Prostate gland (tissue), 2 donors: ENCODE data around the gene CCDC185. TPM values are rescaled to one million over a fixed set of nuclear protein-coding genes. Genes with fewer than 3 reads are reported as not detected.

Source experiments
- DNase-seq: peaks from one replicate; pipeline ENCODE4 v3.0.0-alpha.2; 2019; ENCODE audit warnings: low spot score
- H3K27ac ChIP-seq, 2 donors: fragments of 200-600 bp; sonication (generic); 2 replicates each; pipeline ENCODE4 v1.5.1; 2017 to 2019
- H3K27me3 ChIP-seq: fragments of 200-600 bp; sonication (generic); replicated peaks from 2 replicates; pipeline ENCODE4 v1.5.1; 2019; ENCODE audit not compliant: insufficient read depth
- H3K36me3 ChIP-seq, 2 donors: fragments of 200-600 bp; sonication (generic); 1 replicate in 1 of 2; 2 replicates in 1 of 2; pipeline versions ENCODE4 v1.5.1 to v1.8.1; 2017 to 2019
- H3K4me1 ChIP-seq: fragments of 200-600 bp; sonication (generic); replicated peaks from 2 replicates; pipeline ENCODE4 v1.5.1; 2019
- H3K4me3 ChIP-seq, 2 donors: fragments of 200-600 bp; sonication (generic); 2 replicates each; pipeline ENCODE4 v1.5.1; 2017 to 2019
- H3K9me3 ChIP-seq: fragments of 200-600 bp; sonication (generic); 2 replicates; pipeline ENCODE4 v1.5.1; 2017
- POLR2A ChIP-seq: fragments of 450-650 bp; IDR thresholded peaks from one replicate; pipeline ENCODE4 v1.6.1; 2016; ENCODE audit warnings: antibody characterized with exemption, mild to moderate bottlenecking
- POLR2AphosphoS5 ChIP-seq: sonication (generic); formaldehyde crosslinking; IDR thresholded peaks from one replicate; pipeline ENCODE4 v1.6.1; 2017; ENCODE audit warnings: antibody characterized with exemption
- WGBS: methylation state at CpG from one replicate; pipeline ENCODE4 v1.1.5; 2018; 5-methylcytosine and 5-hydroxymethylcytosine counted together
- intact Hi-C: fragments of 100-400 bp; cut with DNase I; formaldehyde crosslinking; loops from one replicate; pipeline ENCODE4 v1.14.2; 2022
- total RNA-seq, 2 donors: library from RNA; depleted of rRNA; stranded (reverse); fragments of >200 nt; gene quantifications; one replicate each; pipeline ENCODE4 v1.1.0, GENCODE V29; 2016
- TF ChIP-seq, protein P1 (sequence below), 4 experiments: fragments of 200-600 bp in 2 of 4; fragments of 450-650 bp in 2 of 4; sonication (generic) in 2 of 4; IDR thresholded peaks; 1 replicate in 3 of 4; 2 replicates in 1 of 4; pipeline ENCODE4 v1.5.1; 2016 to 2019; ENCODE audit warnings: antibody characterized with exemption in 4 of 4, mild to moderate bottlenecking in 2 of 4, moderate library complexity in 2 of 4

The CCDC185 gene
- total RNA-seq, 2 donors from 2014 or later = 2.7 TPM; not detected in 1

DNA sequence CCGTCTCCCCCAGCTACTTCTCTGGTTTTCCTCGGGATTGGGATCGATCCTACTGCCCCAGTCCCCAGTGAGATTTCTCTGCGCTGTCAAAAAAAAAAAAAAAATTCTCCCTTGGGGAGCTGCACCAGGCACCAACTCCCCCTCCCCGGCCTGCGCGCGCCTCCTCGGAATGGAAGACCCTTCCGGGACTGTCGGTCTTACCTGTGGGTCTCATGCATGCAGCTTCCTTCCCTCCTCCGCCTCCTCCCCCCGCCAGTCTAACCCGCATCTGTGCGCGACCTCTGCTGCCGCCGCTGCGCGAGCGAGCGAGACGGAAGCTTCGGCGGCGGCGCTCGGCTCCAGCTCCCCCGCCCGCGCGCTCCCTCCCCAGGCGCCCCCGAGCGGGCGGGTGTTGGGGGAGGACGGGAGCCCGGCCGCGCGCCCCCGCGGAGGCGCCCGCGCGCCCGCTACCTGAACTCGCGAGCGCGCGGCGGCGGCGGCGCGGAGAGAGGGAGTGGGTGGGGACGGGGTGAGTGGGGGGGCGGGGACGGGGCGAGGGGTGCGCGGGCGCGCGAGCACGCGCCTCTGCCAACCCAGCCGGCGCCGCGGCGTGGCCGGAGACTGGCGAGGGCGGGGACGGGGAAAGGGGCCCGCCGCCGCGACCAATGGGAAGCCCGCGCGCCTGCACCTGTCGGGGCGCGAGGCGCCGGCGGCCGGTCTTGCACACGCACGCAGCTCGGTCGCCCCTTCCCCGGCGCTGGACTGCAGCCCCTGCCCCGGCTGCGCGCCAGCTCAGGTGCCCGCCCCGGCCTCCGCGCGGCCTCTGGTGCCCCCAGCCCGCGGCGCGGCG, 29.1 kb upstream of the CCDC185 start, which contains the start of gene SUSD4:
SUSD4 (minus strand) TSS at position 321 of the 829 bp plus-strand sequence. CDS start 751 bp downstream, outside the sequence.
- no peaks in the 10 kb centered on the region for H3K36me3 ChIP-seq
- no peak within 1 kb of the TSS for H3K27ac ChIP-seq
- no peaks in the 10 kb centered on the region for H3K9me3 ChIP-seq
- TF ChIP-seq, protein P1, sequence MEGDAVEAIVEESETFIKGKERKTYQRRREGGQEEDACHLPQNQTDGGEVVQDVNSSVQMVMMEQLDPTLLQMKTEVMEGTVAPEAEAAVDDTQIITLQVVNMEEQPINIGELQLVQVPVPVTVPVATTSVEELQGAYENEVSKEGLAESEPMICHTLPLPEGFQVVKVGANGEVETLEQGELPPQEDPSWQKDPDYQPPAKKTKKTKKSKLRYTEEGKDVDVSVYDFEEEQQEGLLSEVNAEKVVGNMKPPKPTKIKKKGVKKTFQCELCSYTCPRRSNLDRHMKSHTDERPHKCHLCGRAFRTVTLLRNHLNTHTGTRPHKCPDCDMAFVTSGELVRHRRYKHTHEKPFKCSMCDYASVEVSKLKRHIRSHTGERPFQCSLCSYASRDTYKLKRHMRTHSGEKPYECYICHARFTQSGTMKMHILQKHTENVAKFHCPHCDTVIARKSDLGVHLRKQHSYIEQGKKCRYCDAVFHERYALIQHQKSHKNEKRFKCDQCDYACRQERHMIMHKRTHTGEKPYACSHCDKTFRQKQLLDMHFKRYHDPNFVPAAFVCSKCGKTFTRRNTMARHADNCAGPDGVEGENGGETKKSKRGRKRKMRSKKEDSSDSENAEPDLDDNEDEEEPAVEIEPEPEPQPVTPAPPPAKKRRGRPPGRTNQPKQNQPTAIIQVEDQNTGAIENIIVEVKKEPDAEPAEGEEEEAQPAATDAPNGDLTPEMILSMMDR (IDR thresholded peaks at IDR 0.05) = no peak
- no peak for TF ChIP-seq POLR2A
- no peak for TF ChIP-seq POLR2AphosphoS5
- H3K4me1 ChIP-seq = no peaks in the 10 kb centered on the region
- H3K27me3 ChIP-seq = no peaks in the 10 kb centered on the region
- peak within 1 kb of the TSS; percentile 46 to 49 for H3K4me3 ChIP-seq
- peak; percentile 51 for DNase-seq
- 1% methylated on average over 48 of the region's 111 CpGs for WGBS
- intact Hi-C loops = no loop called here

DNA sequence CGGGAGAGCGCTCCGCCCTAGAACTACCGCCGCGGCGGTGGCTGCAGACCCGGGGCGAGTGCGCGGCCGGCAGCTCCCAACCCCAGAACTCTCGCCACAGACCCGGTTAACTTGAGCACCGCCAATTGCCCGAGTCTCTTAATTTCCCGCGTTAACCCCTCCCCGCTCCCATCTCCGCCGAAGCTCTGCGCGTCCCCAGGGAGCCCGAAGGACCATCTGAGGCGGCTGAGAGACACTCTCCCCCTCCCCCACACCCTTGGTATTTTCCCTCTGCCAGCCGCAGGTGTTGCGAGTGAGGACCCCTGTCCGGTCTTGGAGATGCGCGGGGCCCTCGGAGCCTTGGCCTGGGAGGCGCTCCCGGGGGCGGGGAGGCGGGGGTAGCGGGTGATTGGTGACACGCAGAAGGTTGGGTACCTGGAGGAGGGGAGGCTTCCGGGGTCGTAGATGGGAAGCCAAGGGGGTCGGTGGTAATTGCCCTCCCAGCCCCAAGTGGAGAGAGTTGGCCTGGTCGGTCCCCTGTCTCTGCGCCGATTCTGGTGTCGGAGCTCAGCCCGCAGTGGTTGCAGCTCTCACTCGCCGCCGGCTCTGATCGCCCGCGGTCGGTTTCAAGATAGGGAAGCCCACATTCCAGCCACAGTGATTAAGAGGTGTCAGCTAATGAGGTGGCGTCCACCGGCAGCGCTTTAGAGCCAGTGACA, 28.4 kb upstream of the CCDC185 start:
- Histone ChIP-seq H3K36me3 (no peaks in the 10 kb centered on the region), H3K4me3 (peak overlapping the region; percentile 46 to 49), H3K9me3 (no peaks in the 10 kb centered on the region), H3K27ac (no peak overlapping the region), H3K4me1 (no peaks in the 10 kb centered on the region), H3K27me3 (no peaks in the 10 kb centered on the region)
- WGBS = 4% methylated on average over 43 of the region's 55 CpGs
- TF ChIP-seq POLR2AphosphoS5 (no peak), POLR2A (no peak)
- TF ChIP-seq, protein P1 (IDR thresholded peaks at IDR 0.05) = no peak
- intact Hi-C loops = no loop called here
- DNase-seq = no peak

DNA sequence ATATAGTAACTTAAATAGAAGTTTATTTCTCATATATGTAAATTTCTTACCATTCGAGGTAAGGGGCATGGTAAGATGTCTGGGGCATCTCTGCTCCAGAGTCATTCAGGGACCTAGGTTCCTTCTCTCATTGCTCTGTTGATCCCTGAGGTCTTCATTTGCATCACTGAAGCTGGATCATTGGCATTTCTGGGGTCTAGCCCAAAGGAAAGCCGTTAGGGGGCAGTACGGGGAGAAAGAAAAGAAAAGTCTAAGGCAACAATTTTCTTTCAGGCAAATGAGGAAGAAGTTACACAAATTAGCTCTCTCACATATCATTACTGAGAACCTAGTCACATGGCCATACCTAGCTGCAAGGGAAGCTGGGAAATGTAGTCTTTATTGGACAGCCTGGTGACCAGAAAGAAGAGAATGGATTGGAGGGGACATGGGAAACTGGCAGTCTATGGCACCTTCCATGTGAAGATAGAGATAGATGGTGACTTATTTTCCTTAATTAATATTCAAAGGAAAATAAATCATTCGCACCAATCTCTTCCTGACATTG, 19.1 kb upstream of the CCDC185 start:
- H3K4me1 ChIP-seq = no peaks in the 10 kb centered on the region
- WGBS = 83% methylated on average over 4 of the region's 4 CpGs
- H3K27ac ChIP-seq = no peak overlapping the region
- H3K27me3 ChIP-seq = no peaks in the 10 kb centered on the region
- H3K4me3 ChIP-seq = no peak overlapping the region
- TF ChIP-seq POLR2A (no peak), POLR2AphosphoS5 (no peak)
- TF ChIP-seq, protein P1 (IDR thresholded peaks at IDR 0.05) = no peak
- DNase-seq = no peak
- H3K9me3 ChIP-seq = no peaks in the 10 kb centered on the region
- no peaks in the 10 kb centered on the region for H3K36me3 ChIP-seq
- intact Hi-C loops = no loop called here

DNA sequence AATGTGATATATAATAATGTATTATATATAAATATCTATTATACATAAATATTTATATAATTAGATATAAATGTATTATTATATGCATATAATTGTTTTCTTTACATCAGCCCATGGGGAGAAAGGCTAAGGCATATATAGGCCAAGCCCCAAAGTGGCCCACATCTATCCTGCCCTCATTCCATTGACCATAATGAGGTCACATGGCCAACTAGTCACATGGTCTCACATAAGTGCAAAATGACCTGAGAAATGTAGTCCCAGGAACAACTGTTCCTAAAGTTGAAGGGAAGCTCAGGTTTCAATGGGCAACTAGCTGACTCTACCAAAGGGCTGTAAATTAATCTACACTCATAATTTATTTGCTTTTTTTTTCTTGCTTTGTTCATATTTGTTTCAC, 14.5 kb upstream of the CCDC185 start:
- H3K4me3 ChIP-seq = no peak overlapping the region
- no peaks in the 10 kb centered on the region for H3K9me3 ChIP-seq
- H3K27ac ChIP-seq = no peak overlapping the region
- H3K4me1 ChIP-seq = no peaks in the 10 kb centered on the region
- no peak for DNase-seq
- intact Hi-C loops = no loop called here
- TF ChIP-seq POLR2A = no peak
- TF ChIP-seq POLR2AphosphoS5 = no peak
- TF ChIP-seq, protein P1 (IDR thresholded peaks at IDR 0.05) = no peak
- no peaks in the 10 kb centered on the region for H3K36me3 ChIP-seq
- H3K27me3 ChIP-seq = no peaks in the 10 kb centered on the region
